ENCODE data around the gene NRIP1. TPM values are rescaled to one million over a fixed set of nuclear protein-coding genes. Genes with fewer than 3 reads are reported as not detected.

The NRIP1 gene
- total and polyA plus RNA-seq, 2 donors (not counting 3 experiments of a cell fraction or from before 2014, with no cell fraction given) = 2.8 to 24.0 TPM

- intact Hi-C loops (cut with micrococcal nuclease) (no loop called here), dilution Hi-C loops (cut with MboI; ENCODE audit: extremely low pct_ligation_motif_present, low sequenced_read_pairs) (no loop called here)
- TF ChIP-seq POLR2A (IDR thresholded peaks at IDR 0.05; ENCODE audit: low read depth, low read length) (no peak), JUN (IDR thresholded peaks at IDR 0.05; ENCODE audit: borderline replicate concordance, insufficient read depth, insufficient read length, low read depth) (no peak), POLR2AphosphoS5 (IDR thresholded peaks at IDR 0.05; ENCODE audit: insufficient read depth, low read depth, low read length) (no peak), GATA2 (IDR thresholded peaks at IDR 0.05; ENCODE audit: insufficient read depth, insufficient read length, low read depth, low read length) (no peak), FOS (IDR thresholded peaks at IDR 0.05; ENCODE audit: borderline replicate concordance, insufficient read depth, low read length) (no peak), EZH2 (IDR thresholded peaks at IDR 0.05; ENCODE audit: borderline replicate concordance, low read depth, low read length, severe bottlenecking) (no peak), MYC (IDR thresholded peaks at IDR 0.05; ENCODE audit: low read depth, low read length) (no peak), MAX (IDR thresholded peaks at IDR 0.05; ENCODE audit: insufficient read depth, insufficient read length) (no peak)
- TF ChIP-seq, protein P1, sequence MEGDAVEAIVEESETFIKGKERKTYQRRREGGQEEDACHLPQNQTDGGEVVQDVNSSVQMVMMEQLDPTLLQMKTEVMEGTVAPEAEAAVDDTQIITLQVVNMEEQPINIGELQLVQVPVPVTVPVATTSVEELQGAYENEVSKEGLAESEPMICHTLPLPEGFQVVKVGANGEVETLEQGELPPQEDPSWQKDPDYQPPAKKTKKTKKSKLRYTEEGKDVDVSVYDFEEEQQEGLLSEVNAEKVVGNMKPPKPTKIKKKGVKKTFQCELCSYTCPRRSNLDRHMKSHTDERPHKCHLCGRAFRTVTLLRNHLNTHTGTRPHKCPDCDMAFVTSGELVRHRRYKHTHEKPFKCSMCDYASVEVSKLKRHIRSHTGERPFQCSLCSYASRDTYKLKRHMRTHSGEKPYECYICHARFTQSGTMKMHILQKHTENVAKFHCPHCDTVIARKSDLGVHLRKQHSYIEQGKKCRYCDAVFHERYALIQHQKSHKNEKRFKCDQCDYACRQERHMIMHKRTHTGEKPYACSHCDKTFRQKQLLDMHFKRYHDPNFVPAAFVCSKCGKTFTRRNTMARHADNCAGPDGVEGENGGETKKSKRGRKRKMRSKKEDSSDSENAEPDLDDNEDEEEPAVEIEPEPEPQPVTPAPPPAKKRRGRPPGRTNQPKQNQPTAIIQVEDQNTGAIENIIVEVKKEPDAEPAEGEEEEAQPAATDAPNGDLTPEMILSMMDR (IDR thresholded peaks at IDR 0.05; ENCODE audit: extremely low read depth in 1 of 2, insufficient read depth in 1 of 2, low read depth in 1 of 2, low read length in 2 of 2) = no peak
- H3K9ac ChIP-seq (replicated peaks; ENCODE audit: extremely low read depth, insufficient read depth, low read length) = no peak overlapping the region
- no peaks in the 10 kb centered on the region for H3K27me3 ChIP-seq (ENCODE audit: control insufficient read depth in 2 of 2, insufficient read depth in 2 of 2, low read length in 2 of 2)
- H3K4me3 ChIP-seq (replicated peaks in 1 of 3; ENCODE audit: insufficient read depth in 1 of 3, low read depth in 1 of 3, low read length in 3 of 3) = no peak overlapping the region
- no TSS peak for BruUV-seq (replicated peaks)
- CTCF ChIA-PET = no interaction called here
- peaks cover 10% of the 10 kb centered on the region for H4K20me1 ChIP-seq (replicated peaks; ENCODE audit: control insufficient read depth, extremely low read depth, insufficient read depth, low read length)
- H2AFZ ChIP-seq (ENCODE audit: low read depth, low read length) = no peak overlapping the region
- no peaks in the 10 kb centered on the region for H3K36me3 ChIP-seq (ENCODE audit: control insufficient read depth in 2 of 2, extremely low read depth in 1 of 2, insufficient read depth in 2 of 2, low read length in 2 of 2)
- peaks cover 5% of the 10 kb centered on the region for H3K4me1 ChIP-seq (ENCODE audit: control insufficient read depth, extremely low read depth, insufficient read depth, low read length)
- POLR2A ChIA-PET = no interaction called here
- peaks cover 6% of the 10 kb centered on the region for H3K9me1 ChIP-seq (replicated peaks; ENCODE audit: control insufficient read depth, extremely low read depth, insufficient read depth, low read length)
- no peaks in the 10 kb centered on the region for H3K9me3 ChIP-seq (replicated peaks; ENCODE audit: control insufficient read depth, insufficient read depth, low read length)
- DNase-seq (ENCODE audit: low read depth, low spot score) = no peak
- FAIRE-seq = no peak
- H3K27ac ChIP-seq (ENCODE audit: insufficient read depth, low read depth, low read length) = no peak overlapping the region
- H3K4me2 ChIP-seq (ENCODE audit: insufficient read depth, low read length) = no peak overlapping the region
- H3K79me2 ChIP-seq (ENCODE audit: control insufficient read depth, insufficient read depth, low read length) = peaks cover 97% of the 10 kb centered on the region
Measured at GRCh38 chr21:15023776-15024175, 41.0 kb downstream of the NRIP1 start.

Data from endothelial cell of umbilical vein (primary cell).